Stimulated activated CD4-positive, alpha-beta T cell treated with anti-CD3 and anti-CD28 coated beads, TNF-alpha, amount 100 ng/mL, for 4 hours (primary cell): ENCODE measurements around the gene DOK7.
"Not testable (repeated sequence)": the region's sequence is repeated elsewhere in the genome, so short reads cannot be mapped to it uniquely, and the experiment has no call there.

Source experiments
- DNase-seq, 3 experiments: peaks; one replicate each; pipeline ENCODE4 v3.0.0-alpha.2; 2020; ENCODE audit warnings: low read depth in 3 of 3

DOK7 gene

DNA sequence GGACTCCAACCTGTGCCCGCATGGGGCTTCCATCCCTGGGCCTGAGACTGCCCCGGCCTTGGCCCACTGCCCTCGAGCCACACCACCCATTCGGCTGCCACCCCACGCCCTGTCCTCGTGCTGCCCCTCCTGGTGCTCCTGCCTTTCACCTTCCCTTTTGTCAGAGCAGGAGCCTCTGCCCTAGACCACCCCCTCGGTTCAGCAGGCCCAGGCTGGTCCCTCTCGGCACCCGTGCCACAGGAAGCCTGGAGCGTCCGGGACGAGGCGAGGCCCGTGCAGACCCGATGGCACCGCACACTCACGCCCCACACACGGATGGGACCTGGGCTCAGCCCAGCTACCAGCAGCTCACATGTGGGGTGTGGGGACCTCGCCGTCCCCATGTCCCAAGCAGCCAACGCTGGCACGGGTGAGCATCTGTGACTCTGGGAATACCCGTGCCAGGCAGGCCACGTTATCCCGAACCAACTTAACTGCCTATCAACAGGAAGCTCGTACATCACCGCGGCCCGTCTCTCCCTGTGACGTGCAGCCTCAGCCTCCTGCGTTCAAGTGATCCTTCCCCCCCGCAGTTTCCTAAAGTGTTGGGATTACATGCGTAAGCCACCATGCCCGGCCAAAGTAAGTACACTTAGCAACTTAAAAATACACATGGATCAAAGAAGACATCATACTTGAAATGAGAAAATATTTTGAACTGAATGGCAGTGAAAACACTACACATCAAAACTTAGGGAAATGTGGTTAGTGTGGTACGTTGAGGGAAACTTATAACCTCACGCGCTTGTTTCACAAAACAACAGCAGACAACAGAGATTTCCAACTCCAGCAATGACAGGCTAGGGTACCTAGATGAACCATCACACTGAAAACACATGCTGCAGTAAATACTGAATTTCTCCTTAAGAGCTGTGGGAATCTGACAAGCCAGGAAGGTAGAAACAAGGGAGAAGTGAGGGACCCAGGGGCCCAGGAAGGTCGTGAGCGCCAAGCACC lies 40.1 kb downstream of the DOK7 start:
- DNase-seq, result no peak

GRCh38 chr4:3505231-3505630 lies 42.1 kb downstream of the DOK7 start:
- no peak for DNase-seq

DNA sequence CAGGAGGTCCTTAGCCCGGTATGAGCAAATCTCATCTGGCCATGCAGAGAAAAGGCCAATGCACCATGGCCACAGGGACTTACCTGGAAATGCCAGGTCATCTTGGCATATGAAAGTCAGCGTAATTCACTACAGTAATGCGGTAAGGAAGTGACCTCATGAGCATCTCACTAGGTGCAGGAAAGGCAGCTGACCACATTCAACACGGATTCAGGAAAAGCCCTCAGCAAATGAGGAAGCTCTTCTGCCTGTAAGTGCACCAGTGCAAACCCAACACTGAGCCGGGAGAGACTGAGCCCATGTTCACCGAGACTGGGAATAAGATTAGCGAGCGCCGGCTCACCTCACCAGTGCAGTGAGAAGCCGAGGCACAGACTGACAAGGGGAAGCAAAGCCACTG lies 45.4 kb downstream of the DOK7 start:
- DNase-seq, result no peak

DNA sequence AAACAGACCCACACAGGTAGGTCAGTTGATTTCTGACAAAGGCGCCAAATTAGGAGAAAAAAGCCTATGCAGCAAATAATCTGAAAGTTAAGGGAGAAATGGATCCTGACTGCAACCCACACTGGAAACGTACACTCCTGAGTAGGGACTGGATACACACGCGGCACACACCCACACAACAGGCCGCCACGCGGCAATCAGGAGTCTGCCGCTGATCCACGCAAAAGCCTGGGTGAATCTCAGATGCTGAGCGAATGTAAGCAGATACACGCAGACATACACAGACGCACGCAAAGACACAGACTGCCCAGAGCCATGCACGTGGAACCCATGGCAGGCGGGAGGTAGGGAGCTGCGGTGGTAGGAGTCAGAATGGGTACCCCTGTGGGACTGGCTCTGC lies 47.4 kb downstream of the DOK7 start:
- DNase-seq, result no peak

DNA sequence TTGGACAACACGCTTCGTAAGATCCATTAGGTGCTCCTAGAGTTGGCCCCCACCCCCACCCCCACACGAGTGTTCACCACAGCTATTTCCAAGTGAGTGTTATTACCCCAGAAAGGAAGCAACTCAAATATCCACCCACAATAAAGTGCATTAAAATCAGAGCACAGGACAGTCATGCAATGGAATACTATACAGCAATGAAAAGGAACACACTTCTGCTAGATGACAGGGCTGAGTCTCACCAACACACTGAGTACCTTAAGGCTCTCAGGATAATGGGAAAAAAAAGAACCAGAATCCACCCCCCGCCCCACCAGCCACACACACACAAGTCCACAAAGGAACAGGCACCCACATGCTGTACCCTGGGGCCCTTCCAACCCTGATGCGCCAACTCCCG lies 48.1 kb downstream of the DOK7 start:
- no peak for DNase-seq

GRCh38 chr4:3511601-3512000 lies 48.5 kb downstream of the DOK7 start:
- not testable (repeated sequence) for DNase-seq

- no peak for DNase-seq
These were observed 49.2 kb downstream of the DOK7 start for GRCh38 chr4:3512279-3512678.

DNA sequence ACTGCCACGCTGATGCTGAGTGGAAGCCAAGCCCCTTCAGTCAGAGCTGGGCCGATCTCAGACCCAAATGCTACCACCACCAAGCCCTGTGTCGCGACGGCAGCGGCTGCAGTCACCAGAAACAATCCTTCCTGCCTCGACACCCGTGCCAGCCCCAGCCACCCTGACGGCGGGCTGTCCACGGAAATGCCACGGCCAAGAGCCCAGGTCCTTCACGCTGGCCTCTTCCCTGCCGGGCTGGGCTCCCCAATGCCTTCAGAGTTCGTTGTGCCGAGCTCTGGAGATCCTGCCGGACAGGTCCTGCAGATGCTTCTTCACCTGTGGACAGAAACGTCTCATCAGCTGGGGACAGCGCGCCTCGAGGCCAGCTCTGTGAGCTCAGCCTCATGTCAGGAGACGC lies 49.6 kb downstream of the DOK7 start:
- DNase-seq, result no peak

GRCh38 chr4:3513807-3514206 lies 50.7 kb downstream of the DOK7 start:
- no peak for DNase-seq

DNA sequence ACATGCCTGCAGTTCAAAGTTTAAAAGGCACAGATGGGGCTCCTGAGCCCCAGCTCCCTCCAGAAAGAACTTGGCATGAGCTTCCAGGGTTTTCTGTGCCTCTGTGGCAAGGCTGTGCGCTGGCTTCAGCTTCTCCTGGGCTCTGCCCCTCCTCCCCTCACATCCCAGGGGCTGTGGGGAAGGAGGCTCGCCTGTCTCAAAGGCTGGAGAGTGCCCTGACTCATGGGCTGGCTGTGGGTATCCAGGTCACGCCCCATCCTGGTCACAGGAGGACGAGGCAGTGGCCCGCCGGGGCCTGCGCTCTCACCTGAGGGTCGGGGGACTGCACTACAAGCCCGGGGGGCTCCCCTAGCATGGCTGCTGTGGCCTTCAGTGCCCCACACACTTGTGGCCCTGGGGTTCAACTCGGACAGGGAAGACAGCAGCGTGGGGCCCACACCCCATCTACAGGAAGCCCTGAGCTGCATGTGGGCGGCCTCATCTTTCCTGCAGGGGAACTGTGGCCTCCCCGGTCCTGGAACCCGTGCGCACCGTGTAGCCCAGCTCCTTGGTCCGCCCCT lies 51.2 kb downstream of the DOK7 start:
- no peak for DNase-seq

- DNase-seq, result no peak
These were observed 51.8 kb downstream of the DOK7 start for GRCh38 chr4:3514806-3515501.

DNA sequence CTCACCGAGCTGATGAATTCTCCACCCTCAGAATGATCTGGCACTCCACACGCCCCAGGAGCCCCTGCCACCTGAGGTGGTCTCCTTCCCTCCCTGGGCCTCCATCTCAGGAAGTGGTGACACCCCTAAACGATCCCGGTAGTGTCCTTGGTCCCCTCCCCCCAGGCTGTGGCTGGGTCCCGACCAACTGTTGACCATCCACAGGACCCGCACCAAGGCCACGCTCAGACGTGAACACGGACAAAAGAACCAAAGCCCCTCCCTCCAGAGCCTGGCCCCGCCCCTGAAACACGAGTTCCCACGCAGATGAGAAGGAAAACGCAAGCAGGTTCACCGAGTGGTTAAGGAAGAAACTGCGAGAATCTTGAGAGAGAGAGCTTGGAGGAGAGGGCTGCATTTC lies 52.5 kb downstream of the DOK7 start:
- DNase-seq, result no peak

DNA sequence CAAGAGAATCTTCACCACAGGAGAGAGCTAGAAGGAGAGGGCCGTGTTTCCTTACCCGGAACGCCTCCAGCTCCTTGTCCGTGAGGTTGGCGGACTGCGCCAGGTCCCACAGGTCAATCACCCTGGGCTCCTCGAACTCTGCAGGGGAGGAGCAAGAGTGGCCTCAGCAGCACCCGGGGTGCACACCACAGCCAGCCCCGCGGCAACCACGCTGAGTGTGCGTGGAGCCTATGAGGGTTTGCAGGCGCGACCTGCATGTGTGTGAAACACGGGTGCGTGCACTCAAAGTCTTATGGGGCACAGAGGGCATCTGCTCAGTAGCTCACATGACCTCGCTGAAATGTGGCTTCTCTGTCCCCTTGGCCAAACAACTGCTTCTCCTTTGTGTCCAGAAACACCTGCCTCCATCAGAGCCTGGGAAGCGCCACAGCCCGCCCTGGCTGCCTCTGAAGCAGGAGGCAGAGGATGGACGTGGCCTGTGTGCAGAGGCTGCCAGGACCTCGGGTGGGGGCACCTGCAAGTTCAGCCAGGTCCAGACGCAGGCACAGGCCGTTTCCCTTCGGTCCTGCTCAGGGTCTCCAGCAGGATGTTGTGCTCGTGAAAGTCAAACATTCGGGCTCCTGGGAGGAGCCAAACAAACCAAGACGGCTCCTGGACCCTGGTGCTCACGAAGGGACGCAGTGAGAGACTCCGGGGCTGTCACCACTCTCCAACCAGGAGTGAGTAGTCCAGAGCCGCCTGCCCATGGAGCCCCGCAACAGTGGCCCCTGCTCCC lies 53.1 kb downstream of the DOK7 start:
- no peak for DNase-seq

DNA sequence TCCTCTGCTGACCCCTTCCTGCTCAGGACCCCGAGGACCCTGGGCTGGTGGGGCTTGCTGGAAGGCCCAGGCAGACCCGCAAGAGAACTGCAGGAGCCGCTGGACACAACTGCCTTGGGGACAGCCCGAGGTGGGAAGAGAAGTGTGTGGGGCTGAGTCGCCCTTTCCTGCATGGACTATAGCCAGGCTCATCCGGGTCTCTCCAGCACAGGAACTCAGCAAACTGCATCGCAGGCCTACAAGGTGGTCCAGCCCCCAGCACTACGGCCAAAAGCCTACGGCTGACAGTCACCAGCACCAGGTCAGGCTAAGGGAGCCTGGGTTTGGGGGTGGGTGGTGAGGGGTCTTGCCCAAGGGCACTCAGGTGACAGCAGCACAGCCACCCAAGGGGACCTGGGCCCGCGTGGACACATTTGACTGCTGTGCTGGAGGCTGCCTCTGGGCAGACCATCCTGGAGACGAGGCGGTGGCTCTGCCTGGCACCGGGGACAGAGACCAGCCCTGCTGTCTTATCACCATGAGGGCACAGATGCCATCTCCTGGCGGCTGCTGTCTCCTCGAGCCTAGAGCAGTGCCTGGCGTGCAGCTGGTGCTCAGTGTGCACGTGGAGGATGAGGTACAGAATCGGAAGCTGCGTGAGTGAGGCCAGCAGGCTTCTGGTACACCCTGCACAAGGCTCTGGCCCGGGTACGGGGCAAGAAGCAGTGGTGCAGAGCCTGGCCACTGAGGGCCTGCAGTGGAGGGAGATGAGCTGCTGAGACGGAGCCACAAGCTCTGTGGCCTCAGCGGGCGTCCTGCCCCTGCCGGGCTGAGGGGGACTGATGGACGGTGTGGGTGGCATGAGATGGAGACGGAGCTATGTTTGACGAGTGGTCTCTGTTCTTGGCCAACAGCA lies 54.0 kb downstream of the DOK7 start:
- DNase-seq, result no peak

DNA sequence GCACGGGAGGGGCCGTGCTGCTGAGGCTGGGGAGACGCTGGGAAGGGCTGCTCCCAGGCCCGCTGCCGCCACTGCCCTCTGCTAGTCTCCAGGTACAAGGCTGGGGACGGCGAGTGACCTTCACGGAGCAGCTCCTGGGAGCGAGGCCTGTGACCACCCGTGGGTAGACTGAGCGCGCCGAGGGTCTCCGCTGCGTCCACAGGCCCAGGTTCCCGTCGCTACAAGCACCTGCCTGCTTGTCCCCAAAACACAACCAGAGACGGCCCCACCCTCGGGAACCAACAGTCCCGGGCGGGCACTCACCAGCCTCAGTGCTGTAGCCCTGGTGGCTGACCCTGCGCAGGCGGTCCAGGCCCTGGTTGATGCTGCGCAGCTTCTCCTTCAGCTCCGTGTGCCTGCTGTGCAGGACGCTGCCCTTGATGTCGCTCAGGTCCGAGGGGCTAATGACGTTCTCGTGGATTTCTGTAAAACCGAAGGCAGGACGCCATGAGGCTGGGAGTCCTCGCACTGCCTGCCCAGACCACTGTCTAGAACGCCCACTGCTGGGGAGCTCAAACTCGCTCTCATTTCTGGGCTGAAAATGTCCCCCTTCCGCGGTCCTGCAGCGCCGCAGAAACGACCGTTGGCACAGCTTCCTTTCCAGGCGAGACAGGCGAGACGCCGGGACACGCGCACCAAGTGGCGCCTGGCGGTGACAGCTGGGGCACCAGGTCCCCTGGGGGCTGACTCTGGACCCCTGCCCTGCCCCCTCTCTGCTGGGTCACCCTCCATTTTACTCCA lies 54.8 kb downstream of the DOK7 start:
- DNase-seq, result no peak

GRCh38 chr4:3518511-3518880 lies 55.4 kb downstream of the DOK7 start:
- DNase-seq, result no peak

DNA sequence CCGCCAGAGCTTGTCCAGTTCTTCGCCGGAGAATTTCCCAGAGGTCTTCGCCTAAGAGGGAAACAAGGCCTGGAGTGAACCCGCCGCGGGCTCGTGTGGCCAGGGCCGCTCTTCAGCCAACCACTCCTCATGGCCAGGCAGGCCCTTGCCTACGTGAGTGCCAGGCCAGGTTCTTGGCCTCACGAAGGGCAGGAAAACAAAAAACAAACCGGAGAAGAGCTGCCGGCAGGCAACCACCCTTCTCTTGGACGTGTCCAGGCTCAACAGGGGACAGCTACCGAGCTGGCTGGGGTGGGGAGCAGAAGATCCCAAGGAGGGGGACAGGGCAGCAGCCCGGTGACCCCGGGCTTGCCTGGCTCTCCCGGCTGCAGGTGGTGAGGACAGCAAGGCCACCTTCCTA lies 55.8 kb downstream of the DOK7 start:
- no peak for DNase-seq

- DNase-seq, result no peak
These were observed 56.6 kb downstream of the DOK7 start for GRCh38 chr4:3519468-3520264.

DNA sequence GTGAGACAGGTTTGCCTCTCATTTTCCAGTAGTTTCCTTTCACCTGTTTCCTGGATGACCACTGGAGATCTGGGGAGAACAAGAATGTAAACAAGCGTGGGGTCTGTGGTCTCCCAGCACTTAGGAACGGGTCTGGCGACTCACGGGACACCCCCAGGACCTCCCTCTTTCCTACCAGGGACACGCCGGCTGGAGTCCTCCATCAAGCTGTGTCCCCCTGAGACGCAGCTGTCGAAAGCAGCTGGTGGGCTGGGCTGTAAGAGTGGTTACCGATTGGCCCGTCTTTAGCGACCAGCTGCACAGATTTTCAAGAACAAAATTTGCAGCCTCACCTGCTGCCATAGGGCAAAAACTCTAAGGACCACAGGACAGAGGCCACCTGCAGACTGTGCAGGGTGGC lies 57.2 kb downstream of the DOK7 start:
- no peak for DNase-seq
